ENCODE data around the gene GSTM2.
A peak's percentile ranks its signal among the peaks of the same experiment; 100 is the strongest.
"Not testable (repeated sequence)": the region's sequence is repeated elsewhere in the genome, so short reads cannot be mapped to it uniquely, and the experiment has no call there.

The GSTM2 gene

GRCh38 chr1:109691759-109692158 is 23.9 kb downstream of the GSTM2 start:
- no peak overlapping the region for H3K4me3 ChIP-seq (ENCODE audit: low read depth, low read length)
- TF ChIP-seq CTCF (IDR thresholded peaks at IDR 0.05; ENCODE audit: low read depth, low read length), result no peak
- H3K36me3 ChIP-seq, result no peaks in the 10 kb centered on the region
- no peaks in the 10 kb centered on the region for H3K9me3 ChIP-seq (ENCODE audit: severe bottlenecking)
- H3K27ac ChIP-seq, result no peak overlapping the region
- no peaks in the 10 kb centered on the region for H3K27me3 ChIP-seq (ENCODE audit: insufficient read depth, low read depth, severe bottlenecking)
- no peak for DNase-seq

GRCh38 chr1:109694400-109694799 is 26.5 kb downstream of the GSTM2 start:
- not testable (repeated sequence) for H3K27me3 ChIP-seq (ENCODE audit: insufficient read depth, low read depth, severe bottlenecking); H3K4me3 ChIP-seq (ENCODE audit: low read depth, low read length); H3K9me3 ChIP-seq (ENCODE audit: severe bottlenecking); H3K36me3 ChIP-seq; H3K27ac ChIP-seq; DNase-seq

GRCh38 chr1:109695138-109695537 is 27.3 kb downstream of the GSTM2 start:
- not testable (repeated sequence) for H3K9me3 ChIP-seq (ENCODE audit: severe bottlenecking); DNase-seq; H3K27me3 ChIP-seq (ENCODE audit: insufficient read depth, low read depth, severe bottlenecking); H3K36me3 ChIP-seq; H3K27ac ChIP-seq; H3K4me3 ChIP-seq (ENCODE audit: low read depth, low read length)

- Histone ChIP-seq H3K27ac (no peak overlapping the region), H3K27me3 (ENCODE audit: insufficient read depth, low read depth, severe bottlenecking) (no peaks in the 10 kb centered on the region), H3K36me3 (no peaks in the 10 kb centered on the region), H3K4me3 (ENCODE audit: low read depth, low read length) (no peak overlapping the region), H3K9me3 (ENCODE audit: severe bottlenecking) (no peaks in the 10 kb centered on the region)
- DNase-seq, result no peak
- TF ChIP-seq CTCF (IDR thresholded peaks at IDR 0.05; ENCODE audit: low read depth, low read length), result no peak
These were observed 29.2 kb downstream of the GSTM2 start for GRCh38 chr1:109697066-109697465.

GRCh38 chr1:109697861-109698260 is 30.0 kb downstream of the GSTM2 start:
- DNase-seq; H3K9me3 ChIP-seq (ENCODE audit: severe bottlenecking); H3K4me3 ChIP-seq (ENCODE audit: low read depth, low read length); H3K36me3 ChIP-seq; H3K27ac ChIP-seq; H3K27me3 ChIP-seq (ENCODE audit: insufficient read depth, low read depth, severe bottlenecking): not testable (repeated sequence)

- not testable (repeated sequence) for DNase-seq; H3K27ac ChIP-seq; H3K9me3 ChIP-seq (ENCODE audit: severe bottlenecking); H3K27me3 ChIP-seq (ENCODE audit: insufficient read depth, low read depth, severe bottlenecking); H3K36me3 ChIP-seq; H3K4me3 ChIP-seq (ENCODE audit: low read depth, low read length)
These were observed 35.1 kb downstream of the GSTM2 start for GRCh38 chr1:109702940-109703339.

GRCh38 chr1:109704173-109704572 is 36.3 kb downstream of the GSTM2 start:
- peaks cover 15% of the 10 kb centered on the region for H3K9me3 ChIP-seq (ENCODE audit: severe bottlenecking)
- no peaks in the 10 kb centered on the region for H3K36me3 ChIP-seq
- peak; percentile 32; the same call in 1 of the 2 replicates for TF ChIP-seq CTCF (IDR thresholded peaks at IDR 0.05; ENCODE audit: low read depth, low read length)
- no peak for DNase-seq
- H3K4me3 ChIP-seq (ENCODE audit: low read depth, low read length), result no peak overlapping the region
- H3K27ac ChIP-seq, result no peak overlapping the region
- H3K27me3 ChIP-seq (ENCODE audit: insufficient read depth, low read depth, severe bottlenecking), result no peaks in the 10 kb centered on the region

GRCh38 chr1:109705411-109705810 is 37.6 kb downstream of the GSTM2 start:
- Histone ChIP-seq H3K9me3 (ENCODE audit: severe bottlenecking) (peaks cover 15% of the 10 kb centered on the region), H3K27me3 (ENCODE audit: insufficient read depth, low read depth, severe bottlenecking) (no peaks in the 10 kb centered on the region), H3K4me3 (ENCODE audit: low read depth, low read length) (no peak overlapping the region), H3K27ac (no peak overlapping the region), H3K36me3 (no peaks in the 10 kb centered on the region)
- TF ChIP-seq CTCF (IDR thresholded peaks at IDR 0.05; ENCODE audit: low read depth, low read length), result no peak
- no peak for DNase-seq

- not testable (repeated sequence) for H3K27me3 ChIP-seq (ENCODE audit: insufficient read depth, low read depth, severe bottlenecking); DNase-seq; H3K27ac ChIP-seq; H3K36me3 ChIP-seq; H3K9me3 ChIP-seq (ENCODE audit: severe bottlenecking); H3K4me3 ChIP-seq (ENCODE audit: low read depth, low read length)
These were observed 41.1 kb downstream of the GSTM2 start for GRCh38 chr1:109708949-109709348.

GRCh38 chr1:109709822-109710221 is 42.0 kb downstream of the GSTM2 start:
- DNase-seq; H3K27ac ChIP-seq; H3K9me3 ChIP-seq (ENCODE audit: severe bottlenecking); H3K4me3 ChIP-seq (ENCODE audit: low read depth, low read length); H3K27me3 ChIP-seq (ENCODE audit: insufficient read depth, low read depth, severe bottlenecking); H3K36me3 ChIP-seq: not testable (repeated sequence)

GRCh38 chr1:109711593-109712320 is 43.9 kb downstream of the GSTM2 start, which contains the start of gene GSTM5:
Gene GSTM5, plus strand, starts transcription at chr1:109712251. Its CDS starts 62 bp downstream, at chr1:109712313.
- not testable (repeated sequence) for H3K36me3 ChIP-seq; H3K9me3 ChIP-seq (ENCODE audit: severe bottlenecking); H3K27ac ChIP-seq; DNase-seq; H3K4me3 ChIP-seq (ENCODE audit: low read depth, low read length); H3K27me3 ChIP-seq (ENCODE audit: insufficient read depth, low read depth, severe bottlenecking)
